ENCODE measurements around the gene USF2. TPM values are rescaled to one million over a fixed set of nuclear protein-coding genes. Genes with fewer than 3 reads are reported as not detected.
"Not testable (repeated sequence)": the region's sequence is repeated elsewhere in the genome, so short reads cannot be mapped to it uniquely, and the experiment has no call there.

The USF2 gene
- polyA plus RNA-seq, 5 donors: 120 to 179 (median 153) TPM

- DNase-seq: peak; percentile 64 to 68
These were observed 11.4 kb downstream of the USF2 start for GRCh38 chr19:35279985-35280821.

- no peak for DNase-seq
These were observed 12.5 kb downstream of the USF2 start for GRCh38 chr19:35281303-35281702.

GRCh38 chr19:35284153-35285094 is 15.7 kb downstream of the USF2 start:
- DNase-seq: no peak

- no peak for DNase-seq
These were observed 16.3 kb downstream of the USF2 start for GRCh38 chr19:35285095-35285449.

GRCh38 chr19:35285465-35285864 is 16.7 kb downstream of the USF2 start:
- not testable (repeated sequence) for DNase-seq

GRCh38 chr19:35286101-35286500 is 17.3 kb downstream of the USF2 start:
- not testable (repeated sequence) for DNase-seq

GRCh38 chr19:35287713-35288112 is 19.0 kb downstream of the USF2 start:
- DNase-seq: no peak

GRCh38 chr19:35288331-35288730 is 19.6 kb downstream of the USF2 start:
- DNase-seq: no peak

GRCh38 chr19:35288906-35289305 is 20.1 kb downstream of the USF2 start:
- no peak for DNase-seq

GRCh38 chr19:35290381-35291127 is 21.8 kb downstream of the USF2 start:
- no peak for DNase-seq

GRCh38 chr19:35291259-35291658 is 22.5 kb downstream of the USF2 start:
- DNase-seq: no peak

- no peak for DNase-seq
These were observed 23.2 kb downstream of the USF2 start, which contains the start of gene MAG for GRCh38 chr19:35291916-35292315. TSS of gene MAG (plus strand) at chr19:35292161. CDS start at chr19:35295409, 3,248 bp downstream.

- DNase-seq: no peak
These were observed 23.9 kb downstream of the USF2 start for GRCh38 chr19:35292421-35293362.

- DNase-seq: no peak
These were observed 24.6 kb downstream of the USF2 start for GRCh38 chr19:35293363-35293739.

- DNase-seq: no peak
These were observed 25.0 kb downstream of the USF2 start for GRCh38 chr19:35293808-35294207.

- no peak for DNase-seq
These were observed 25.6 kb downstream of the USF2 start for GRCh38 chr19:35294328-35294727.

- no peak for DNase-seq
These were observed 26.4 kb downstream of the USF2 start for GRCh38 chr19:35294859-35295791.

- DNase-seq: no peak
These were observed 27.2 kb downstream of the USF2 start for GRCh38 chr19:35295792-35296462.
